ELR (cell line): ENCODE data around the gene TGM2.
A peak's percentile ranks its signal among the peaks of the same experiment; 100 is the strongest.

Experiments used
- DNase-seq: peaks from one replicate; pipeline ENCODE4 v3.0.0-alpha.2; 2015; ENCODE audit warnings: low read depth

The TGM2 gene

DNA sequence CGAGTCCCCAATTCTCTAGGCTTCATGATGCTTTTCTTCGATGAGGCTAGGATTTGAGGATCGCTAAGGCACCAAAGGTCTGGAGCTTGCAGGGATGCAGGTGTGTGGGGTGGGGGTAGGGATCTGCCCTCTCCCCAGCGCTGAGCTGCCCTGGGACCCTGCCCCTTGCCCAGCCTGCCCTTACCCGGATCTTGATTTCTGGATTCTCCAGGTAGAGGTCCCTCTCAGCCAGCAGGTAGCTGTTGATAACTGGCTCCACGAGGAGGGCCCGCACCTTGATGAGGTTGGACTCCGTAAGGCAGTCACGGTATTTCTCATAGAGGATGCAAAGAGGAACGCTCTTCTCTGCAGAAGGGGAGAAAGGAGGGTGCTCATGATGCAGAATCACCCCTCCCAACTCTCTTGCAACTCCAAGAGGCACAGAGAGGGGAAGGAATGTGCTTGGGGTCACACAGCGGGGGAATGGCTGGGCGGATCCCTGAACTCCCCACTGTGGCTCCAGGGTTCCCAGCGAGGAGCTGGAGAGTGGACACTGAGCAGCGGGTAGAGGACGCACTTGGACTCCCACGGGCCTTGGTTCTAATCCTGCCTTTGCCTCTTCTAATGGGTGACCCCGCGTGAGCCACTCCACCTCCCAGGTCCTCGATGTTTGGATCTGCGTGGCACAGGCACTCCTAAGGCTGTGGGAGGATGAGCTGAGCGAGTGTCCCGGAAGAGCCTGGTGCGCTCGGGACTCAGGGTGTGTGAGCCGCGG, 32.7 kb downstream of the TGM2 start:
- DNase-seq = no peak

DNA sequence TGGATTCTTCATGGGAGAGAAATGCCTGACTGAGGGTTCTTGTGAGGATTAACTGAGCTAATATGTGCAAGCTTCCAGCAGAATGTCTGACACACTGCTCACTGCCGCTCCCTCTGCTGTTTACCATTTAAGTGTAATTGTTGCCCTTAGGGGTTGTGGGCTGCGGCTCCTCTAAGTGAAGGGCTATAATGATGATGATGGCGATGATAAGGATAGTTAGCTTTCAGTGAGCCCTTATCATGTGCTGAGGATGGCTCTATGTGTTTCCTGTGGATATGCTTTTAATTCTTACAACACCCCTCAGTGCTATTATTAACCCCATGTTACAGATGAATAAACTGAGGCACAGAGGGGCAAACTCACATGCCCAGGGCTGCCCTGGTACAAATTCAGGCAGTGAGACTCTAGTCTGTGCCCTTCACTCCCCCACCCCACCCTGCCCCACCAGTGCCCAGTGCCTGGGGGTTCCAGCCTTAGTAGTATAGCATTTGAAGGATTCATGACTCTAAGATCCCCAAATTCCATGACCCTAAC, 33.4 kb downstream of the TGM2 start:
- DNase-seq = peak; percentile 80

DNA sequence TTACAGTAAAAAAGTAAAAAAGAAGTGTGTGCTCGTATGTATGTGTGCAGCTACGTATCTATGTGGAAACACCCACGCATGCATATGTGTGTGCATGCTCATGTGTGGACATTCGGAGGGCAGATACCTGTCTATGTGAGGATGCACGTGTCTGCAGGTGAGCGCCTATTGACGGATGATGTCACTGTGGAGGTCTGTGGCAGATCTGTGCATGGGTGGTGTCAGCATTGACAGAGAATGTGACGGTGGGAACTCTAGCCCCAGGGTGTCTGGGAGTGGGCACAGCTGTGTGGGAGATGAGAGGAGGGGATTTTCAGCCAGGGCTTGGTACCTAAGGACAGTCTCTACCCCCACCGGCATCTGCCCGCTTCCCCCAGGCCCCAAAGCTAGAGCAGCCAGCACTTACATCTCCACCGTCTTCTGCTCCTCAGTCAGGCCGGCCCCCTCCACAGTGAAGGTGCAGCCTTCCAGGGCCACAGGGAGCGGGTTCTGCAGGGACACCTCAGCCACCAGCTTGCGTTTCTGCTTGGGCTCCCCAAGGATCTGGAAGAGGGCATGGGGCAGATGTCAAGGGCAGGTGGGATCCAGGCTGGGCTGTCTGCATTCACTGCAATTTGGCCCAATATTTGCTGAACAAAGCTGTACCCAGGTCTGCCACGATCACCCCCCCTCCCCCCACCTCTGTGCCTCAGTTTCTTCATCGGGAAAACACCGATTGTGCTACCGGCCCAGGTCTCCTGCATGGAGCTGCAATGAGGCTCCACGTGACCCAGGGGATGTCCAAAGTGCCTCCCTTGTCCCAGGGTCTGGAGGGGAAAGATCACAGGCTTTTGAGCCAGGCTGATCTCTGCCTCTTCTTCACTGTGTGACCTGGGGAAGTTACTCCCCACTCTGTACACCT, 34.1 kb downstream of the TGM2 start:
- no peak for DNase-seq

DNA sequence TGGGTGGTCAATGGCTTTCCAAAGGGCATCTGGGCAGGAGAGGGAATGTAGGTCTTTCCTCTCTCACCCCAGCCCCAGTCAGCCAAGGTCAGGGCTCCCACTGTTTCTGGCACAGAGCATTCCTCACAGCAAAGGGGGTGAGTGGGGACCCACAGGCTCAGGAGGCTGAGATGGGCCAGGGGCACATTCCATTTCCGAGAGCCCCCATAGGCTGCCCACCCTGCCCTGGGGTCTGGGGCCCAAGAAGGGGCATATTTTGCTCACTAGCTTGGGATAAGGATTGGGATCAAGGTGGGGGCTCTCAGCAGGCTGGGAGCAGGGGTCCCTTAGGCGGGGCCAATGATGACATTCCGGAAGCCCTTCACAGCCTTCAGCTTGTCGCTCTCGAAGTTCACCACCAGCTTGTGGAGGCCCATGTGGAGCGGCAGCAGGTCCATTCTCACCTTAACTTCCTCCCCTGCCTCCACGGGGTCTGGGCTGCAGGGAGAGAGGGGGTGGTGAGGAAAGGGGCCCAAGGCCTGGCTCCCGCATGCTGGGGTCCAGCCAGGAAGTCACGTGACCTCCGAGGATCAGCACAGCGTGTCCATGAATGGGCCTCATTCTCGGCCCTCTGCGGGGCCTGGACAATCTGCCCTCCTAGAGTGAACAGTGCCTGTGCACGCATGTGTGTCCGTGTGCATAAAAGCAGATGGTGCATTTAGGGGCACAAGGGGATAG, 35.0 kb downstream of the TGM2 start:
- DNase-seq = no peak

DNA sequence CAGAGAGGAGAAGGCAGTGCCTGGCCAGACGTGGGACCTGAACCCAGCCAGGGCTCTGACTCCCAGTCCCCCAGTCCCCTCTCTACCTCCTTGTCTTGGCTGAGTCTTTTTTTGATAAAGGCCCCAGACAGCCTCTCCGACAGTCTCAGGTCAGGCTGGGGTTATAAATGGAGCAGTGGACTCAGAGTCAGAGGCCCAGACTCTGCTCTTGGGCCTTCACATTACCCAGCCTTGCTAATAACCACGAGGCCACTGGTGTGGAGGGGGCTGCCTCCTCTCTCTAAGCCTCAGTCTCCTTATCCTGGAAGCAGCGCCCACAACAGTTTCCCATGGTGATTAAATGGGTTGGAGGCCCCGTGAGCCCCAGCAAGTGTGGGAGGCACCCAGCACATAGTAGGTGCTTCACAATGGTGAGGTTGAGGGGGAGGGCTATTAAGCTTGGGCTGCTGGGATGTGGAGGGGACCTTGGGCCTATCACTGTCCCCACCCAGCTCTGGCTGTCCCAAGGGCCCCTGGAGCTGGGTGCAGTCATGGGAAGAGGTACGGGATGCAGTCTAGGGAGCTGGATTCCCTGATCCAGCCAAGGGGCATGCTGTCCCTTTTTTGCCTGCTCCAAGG, 35.7 kb downstream of the TGM2 start:
- DNase-seq = no peak

DNA sequence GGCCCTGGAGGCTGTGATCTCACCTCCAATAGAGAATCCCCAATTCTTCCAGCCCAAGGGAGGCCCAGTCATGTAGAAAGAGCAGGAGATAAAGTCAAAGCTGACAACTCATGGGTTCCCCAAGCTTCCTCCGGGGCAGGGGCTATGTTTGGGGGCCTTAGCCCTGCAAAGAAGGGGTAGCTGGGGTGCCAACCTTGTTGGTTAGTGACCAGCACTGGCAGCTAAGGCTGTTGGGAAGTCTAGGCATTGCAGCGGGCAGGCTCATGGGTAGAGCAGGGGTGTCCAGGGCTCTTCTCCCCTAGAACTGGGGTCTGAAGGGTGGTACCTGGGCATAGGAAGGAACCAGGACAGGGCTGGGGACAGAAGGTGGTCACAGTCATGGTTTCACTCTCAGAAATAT, 36.4 kb downstream of the TGM2 start:
- no peak for DNase-seq

DNA sequence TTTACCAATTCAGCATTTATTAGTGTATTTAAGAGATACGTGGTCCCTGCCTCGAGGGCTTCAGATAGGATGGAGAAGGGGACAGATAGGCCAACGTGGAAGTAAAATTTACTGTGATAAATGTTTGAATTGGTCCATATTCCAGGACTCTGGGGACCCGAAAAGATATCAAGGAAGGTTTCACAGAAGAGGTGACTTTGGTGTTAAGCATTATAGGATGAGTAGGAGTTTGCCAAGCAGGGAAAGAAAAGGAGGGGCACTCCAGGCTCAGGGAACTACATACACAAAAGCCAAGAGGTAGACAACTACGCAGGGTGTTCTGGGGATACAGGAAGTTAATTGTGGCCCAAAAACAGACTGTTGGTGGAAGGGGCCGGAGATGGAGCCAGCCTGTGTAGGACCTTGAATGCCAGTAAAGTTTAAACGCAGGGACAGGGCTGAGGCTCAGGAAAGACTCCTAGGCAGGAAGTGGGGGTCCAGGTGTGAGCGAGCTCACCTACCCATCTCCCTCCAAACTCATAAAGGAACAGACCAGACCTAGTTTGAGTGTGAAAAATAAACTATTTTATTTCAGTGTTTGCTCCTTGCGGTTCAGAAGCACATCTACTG, 37.0 kb downstream of the TGM2 start:
- no peak for DNase-seq

DNA sequence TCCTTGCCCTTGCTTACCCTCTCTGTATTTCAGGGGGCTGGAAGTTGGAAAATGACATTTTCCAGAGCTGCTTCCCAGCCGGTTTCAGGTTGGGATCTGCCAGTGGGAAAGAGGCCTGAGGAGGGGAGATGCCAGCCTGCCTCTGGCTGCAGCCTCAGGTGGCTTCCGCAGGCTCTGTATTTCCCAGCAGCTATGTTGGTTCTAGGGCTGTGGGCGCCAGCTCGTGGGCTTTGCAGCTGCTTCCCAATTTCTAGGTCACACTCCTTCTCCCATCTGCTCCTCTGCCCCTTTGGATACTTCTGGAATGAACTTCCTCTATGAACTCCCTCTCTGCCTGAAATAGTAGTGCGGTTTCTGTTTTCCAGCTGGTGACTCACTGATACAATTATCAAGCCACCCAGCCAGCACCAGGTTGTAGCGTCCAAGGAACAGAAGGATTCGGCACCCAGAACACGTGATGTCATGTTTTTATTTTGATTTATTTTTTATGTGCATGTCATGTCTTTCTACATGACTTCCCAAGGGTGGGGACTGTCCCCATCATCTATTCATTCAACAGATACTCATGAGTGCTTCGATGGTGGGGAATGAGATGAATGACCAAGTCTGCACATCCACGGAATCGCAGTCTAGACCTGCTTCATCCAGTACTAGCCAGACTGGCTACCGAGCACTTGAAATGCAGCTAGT, 38.0 kb downstream of the TGM2 start:
- DNase-seq = peak; percentile 92

DNA sequence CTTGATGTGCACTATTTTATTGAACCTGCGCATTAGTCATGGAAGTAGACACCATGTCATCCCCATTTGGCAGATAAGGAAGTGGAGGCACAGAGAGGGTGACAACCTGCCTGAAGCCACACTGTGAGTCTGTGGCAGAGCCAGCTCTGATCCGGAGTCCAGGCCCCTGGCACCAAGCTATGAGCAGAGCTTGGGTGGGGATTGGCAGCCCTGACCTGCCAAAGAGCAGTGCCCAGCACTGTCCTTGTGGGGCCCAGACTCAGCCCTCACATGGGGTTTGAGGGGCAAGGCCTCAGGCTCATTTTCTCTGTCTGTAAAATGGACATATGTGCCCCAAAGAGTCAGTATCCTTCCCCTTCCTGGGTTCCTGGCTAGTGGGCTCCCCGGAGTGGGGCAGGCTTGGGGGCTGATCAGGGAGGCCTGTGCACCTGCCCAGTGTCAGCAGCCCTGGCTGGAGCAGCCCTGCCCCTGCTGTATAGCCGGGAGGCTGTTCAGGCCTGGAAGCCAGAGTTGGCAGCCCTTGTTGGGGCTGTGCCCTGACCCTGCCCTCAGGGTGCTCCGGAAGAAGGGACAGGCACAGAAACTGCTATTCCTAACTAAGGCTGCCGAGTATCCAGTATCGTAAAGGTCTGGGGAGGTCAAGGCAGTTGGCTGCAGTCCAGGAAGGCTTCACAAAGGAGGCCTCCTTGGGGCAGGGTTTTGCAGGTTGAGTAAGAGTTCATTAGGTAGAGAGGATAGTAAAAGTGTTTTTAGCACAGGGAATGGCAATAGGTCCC, 38.7 kb downstream of the TGM2 start:
- DNase-seq = peak; percentile 43

DNA sequence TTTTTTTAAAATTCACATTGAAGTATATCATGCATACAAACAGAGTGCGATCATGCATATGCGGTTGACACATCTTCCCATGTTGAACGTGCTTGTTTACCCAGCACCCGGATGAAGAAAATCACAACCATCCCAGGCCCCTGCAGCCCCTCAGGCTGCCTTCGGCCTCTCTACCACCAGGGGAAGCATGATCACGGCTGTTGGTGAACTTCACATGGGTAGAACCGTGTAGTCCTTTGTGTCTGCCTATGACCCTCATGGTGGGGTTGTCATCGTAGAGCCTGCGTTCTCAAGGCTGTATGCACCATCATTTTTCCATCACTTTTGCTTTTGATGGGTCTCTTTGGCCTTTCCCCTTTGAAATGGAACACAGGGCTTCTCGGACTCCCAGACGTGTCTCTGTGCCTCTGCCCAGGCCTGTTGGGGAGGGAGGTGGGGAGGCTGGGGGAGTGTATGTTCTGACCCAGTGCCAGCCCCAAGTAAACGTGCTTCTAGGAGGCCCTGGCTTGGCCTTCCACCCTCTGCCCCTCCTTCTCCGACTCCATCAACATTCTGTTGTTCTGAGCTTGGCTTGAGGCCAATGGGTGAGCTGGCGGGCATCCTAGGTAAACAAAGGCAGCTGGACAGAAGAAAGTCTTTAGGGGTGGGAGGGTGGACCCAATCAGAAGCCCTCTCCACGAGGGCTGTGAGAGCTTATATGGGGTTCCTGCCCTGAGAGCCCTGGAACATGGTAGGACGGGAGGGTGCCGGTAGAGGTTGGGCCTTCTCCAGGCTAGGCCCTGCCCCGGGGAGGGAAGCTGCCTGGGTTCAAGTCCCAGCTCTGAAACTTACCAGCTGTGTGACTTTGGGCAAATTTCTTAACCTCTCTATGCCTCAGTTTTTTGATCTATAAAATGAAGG, 39.7 kb downstream of the TGM2 start:
- DNase-seq = no peak

DNA sequence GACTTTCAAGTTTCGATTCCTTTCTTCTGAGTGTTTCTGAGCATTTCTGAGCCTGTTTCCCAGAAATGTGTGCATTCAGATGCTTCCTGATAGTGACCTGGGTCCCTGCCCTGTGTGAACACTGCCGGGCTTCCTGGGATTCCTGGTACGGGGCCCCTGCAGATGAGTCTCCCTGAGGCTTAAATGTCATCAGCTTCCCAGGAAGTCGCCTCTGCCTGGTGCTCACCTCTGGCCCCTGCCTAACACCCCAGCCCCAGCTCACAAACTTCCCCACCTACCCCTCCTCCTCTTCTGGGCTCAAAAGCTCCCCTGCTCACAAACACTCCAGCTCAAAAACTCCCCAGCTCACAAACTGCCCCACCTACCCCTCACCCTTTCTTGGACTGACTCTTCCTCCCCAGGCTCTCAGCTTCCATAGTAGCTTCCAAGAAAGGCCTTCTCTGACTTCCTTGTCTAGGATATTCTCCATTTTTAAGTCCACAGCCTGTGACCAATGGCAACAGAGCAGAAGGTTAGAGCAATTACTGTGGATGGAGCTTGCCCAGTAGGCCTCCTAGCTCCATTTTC, 42.0 kb downstream of the TGM2 start:
- peak; percentile 64 for DNase-seq

DNA sequence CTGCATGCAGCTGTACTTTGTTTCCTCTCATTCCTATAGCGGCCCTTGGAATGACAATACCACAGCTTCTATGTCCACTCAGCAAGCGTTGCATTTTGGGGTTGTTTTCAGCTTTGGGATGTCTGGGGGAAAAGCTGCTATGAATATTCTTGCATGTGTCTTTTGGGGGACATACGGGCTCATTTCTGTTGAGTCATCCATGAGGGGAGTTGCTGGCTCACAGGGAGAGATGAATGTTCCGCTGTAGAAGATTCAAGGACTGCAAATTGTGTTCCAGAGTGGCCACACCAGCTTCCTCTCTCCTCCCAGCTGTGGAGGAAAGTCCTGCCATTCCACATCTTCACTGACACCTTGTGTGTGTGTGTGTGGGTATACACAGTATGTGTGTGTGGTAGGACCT, 43.3 kb downstream of the TGM2 start:
- no peak for DNase-seq

DNA sequence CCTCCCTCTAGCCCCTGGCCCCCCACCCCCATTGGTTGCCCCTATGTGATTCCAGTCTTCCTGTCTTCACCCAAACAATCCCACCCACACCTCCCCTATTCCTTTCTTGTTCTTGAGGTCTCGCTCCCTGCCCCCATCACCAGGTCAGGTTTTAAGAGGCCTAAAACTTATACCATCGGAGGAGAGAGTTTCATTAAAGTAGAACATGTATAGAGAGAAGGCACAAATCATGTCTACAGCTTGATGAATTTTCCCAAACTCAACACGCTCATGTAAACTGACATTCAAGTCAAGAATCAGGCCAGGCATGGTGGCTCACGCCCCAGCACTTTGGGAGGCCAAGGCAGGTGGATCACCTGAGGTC, 44.5 kb downstream of the TGM2 start:
- DNase-seq = no peak

DNA sequence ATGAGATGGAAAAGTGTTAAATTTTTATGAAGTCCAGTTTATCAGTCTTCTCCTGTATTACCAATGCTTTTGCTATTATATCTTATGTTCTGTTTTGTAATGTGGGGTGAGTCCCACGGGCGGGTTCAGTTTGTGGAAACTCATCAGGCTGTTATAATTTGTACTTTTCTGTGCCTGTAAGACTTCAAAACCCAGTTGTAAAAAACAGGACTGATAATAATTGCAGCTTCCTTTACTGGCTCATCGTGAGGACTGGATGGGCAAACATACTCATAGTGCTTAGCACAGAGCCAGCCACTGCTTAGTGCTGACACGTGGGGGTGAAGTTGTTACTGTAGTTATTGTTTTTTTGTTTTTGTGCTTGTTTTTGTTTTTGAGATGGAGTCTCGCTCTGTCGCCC, 45.6 kb downstream of the TGM2 start:
- DNase-seq = no peak

DNA sequence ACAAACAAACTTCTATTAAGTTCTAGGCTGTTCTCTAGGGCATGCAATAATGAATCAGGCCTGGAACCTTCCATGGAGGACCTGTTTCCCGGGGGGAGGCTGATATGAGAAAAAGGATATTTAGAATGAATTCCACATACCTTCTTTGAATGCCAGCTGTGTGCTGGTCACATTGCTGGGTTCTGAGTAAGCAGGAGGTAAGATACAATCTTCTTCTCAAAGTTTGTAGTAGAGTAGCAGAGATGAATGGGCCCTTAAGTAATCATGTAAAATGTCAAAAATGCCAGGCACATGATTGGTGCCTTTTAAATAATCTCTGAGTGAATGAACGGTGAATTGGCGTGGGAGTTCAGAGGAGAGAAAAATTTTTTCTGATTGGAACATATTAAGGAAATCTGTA, 47.4 kb downstream of the TGM2 start:
- peak; percentile 98 for DNase-seq

DNA sequence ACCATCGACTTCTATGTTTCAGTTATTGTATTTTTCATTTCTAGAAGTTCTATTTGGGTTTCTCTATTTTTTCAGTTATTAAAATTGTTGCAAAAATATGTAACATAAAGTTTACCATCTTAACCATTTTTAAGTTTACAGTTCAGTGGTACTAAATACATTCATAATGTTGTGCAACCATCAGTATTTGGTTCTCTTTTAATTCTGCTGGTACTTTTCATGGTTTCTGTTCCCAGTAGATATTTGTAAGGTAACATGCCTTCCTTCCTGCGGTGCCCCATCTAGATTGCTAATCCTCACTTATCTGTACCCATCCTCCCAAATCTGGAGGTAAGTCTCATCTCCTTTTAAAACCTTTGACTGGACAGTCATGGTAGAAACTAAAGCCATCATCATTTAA, 47.9 kb downstream of the TGM2 start:
- no peak for DNase-seq

DNA sequence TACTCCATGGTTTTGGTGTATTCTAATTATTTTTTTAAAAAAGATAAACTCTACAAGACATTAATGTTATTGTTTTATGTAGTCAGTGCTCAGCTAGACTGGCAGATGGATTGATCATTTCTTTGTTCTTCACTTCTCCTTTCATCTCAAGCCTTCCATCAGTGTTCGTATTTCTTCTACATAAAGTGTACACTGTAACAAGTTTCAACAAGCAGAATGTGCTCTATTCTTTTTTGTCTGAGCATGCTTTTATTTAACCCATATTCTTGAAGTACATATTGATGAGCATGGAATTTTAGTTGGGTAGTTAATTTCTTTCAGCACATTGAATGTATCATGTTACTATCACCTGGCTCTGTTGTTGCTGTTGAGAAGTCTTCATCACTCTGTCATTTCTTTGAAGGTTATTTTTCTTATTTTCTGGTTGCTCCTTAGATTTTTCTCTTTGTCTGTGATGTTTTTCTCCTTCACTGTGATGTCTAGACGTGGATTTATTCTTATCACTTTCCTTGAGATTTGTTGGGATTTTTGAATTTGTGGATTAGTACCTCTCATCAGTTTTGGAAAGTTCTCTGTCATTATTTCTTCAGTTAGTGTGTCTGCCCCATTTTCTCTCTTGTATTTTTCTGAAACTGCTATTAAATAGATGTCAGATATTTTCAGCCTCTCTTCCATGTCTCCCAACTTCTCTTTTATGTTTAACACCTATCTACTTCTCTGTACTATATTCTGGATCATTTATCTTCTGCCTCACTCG, 48.5 kb downstream of the TGM2 start:
- no peak for DNase-seq

DNA sequence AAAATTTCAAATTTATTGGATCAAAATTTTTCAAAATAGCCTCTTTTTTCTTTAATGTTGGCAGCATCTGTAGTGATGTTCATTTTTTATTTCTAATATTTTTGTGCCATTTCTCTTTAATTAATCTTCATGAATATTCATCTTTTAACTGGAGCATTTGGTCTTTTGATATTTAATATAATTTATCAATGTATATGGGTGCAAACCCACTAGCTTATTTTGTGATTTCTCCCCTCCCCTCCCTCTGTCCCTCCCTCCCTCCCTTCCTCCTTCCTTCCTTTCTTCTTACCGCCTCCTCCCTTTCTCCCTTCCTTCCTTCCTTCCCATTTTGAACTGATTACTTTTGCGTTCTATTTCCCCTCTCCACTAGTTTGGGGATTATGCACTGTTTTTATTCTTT, 49.2 kb downstream of the TGM2 start:
- DNase-seq = no peak
